Stimulated activated memory B cell treated with anti-CD40 and anti-IgM and Interleukin-4, amounts not matched to agents 10 μg/mL and 1 μg/mL and 100 μg/mL, for 72 hours (primary cell): Measurements from ENCODE around the gene SLC22A17.

Experiments used
- ATAC-seq: fragments of 150-1000 bp; cut with Tn5 transposase; 2 replicates; pipeline ENCODE4 v1.10.0; 2021
- H3K27ac Mint-ChIP-seq: one replicate; pipeline ENCODE4 v1.8.0; 2022; ENCODE audit warnings: mild to moderate bottlenecking, mixed read lengths
- H3K27me3 Mint-ChIP-seq: one replicate; pipeline ENCODE4 v1.8.0; 2022; ENCODE audit warnings: mixed read lengths
- H3K36me3 Mint-ChIP-seq: one replicate; pipeline ENCODE4 v1.8.0; 2022; ENCODE audit warnings: mixed read lengths
- H3K4me1 Mint-ChIP-seq: one replicate; pipeline ENCODE4 v1.8.0; 2022; ENCODE audit warnings: mixed read lengths
- H3K4me3 Mint-ChIP-seq: one replicate; pipeline ENCODE4 v1.8.0; 2022; ENCODE audit warnings: mild to moderate bottlenecking, moderate library complexity, mixed read lengths
- H3K9me3 Mint-ChIP-seq: one replicate; pipeline ENCODE4 v1.8.0; 2022; ENCODE audit warnings: mixed read lengths

Gene SLC22A17

GRCh38 chr14:23319746-23320583 is 32.7 kb downstream of the SLC22A17 start:
- Mint-ChIP-seq H3K27ac (peak overlapping the region; percentile 96), H3K4me1 (peaks cover 31% of the 10 kb centered on the region), H3K4me3 (peak overlapping the region; percentile 85), H3K9me3 (peaks cover 8% of the 10 kb centered on the region), H3K27me3 (no peaks in the 10 kb centered on the region), H3K36me3 (peaks cover 32% of the 10 kb centered on the region)
- no peak for ATAC-seq

GRCh38 chr14:23316300-23316699 is 36.4 kb downstream of the SLC22A17 start:
- Mint-ChIP-seq H3K4me1 (peaks cover 14% of the 10 kb centered on the region), H3K9me3 (peaks cover 8% of the 10 kb centered on the region), H3K4me3 (no peak overlapping the region), H3K27me3 (no peaks in the 10 kb centered on the region), H3K27ac (no peak overlapping the region), H3K36me3 (peaks cover 19% of the 10 kb centered on the region)
- no peak for ATAC-seq

- H3K36me3 Mint-ChIP-seq = peaks cover 22% of the 10 kb centered on the region
- peaks cover 41% of the 10 kb centered on the region for H3K4me1 Mint-ChIP-seq
- H3K27me3 Mint-ChIP-seq = no peaks in the 10 kb centered on the region
- no peaks in the 10 kb centered on the region for H3K9me3 Mint-ChIP-seq
- no peak for ATAC-seq
- H3K4me3 Mint-ChIP-seq = no peak overlapping the region
- no peak overlapping the region for H3K27ac Mint-ChIP-seq
Measured at GRCh38 chr14:23310546-23310945, 42.1 kb downstream of the SLC22A17 start.

GRCh38 chr14:23308721-23309445 is 43.8 kb downstream of the SLC22A17 start:
- no peak for ATAC-seq
- Mint-ChIP-seq H3K9me3 (no peaks in the 10 kb centered on the region), H3K27ac (peak overlapping the region; percentile 86), H3K27me3 (no peaks in the 10 kb centered on the region), H3K4me3 (no peak overlapping the region), H3K4me1 (peaks cover 41% of the 10 kb centered on the region), H3K36me3 (peaks cover 22% of the 10 kb centered on the region)

- no peaks in the 10 kb centered on the region for H3K9me3 Mint-ChIP-seq
- peaks cover 41% of the 10 kb centered on the region for H3K4me1 Mint-ChIP-seq
- ATAC-seq = no peak
- H3K27me3 Mint-ChIP-seq = no peaks in the 10 kb centered on the region
- peak overlapping the region; percentile 86 for H3K27ac Mint-ChIP-seq
- peaks cover 22% of the 10 kb centered on the region for H3K36me3 Mint-ChIP-seq
- peak overlapping the region; percentile 78 for H3K4me3 Mint-ChIP-seq
Measured at GRCh38 chr14:23307687-23308644, 44.7 kb downstream of the SLC22A17 start.

- H3K27ac Mint-ChIP-seq = peak overlapping the region; percentile 86
- ATAC-seq = no peak
- H3K36me3 Mint-ChIP-seq = peaks cover 17% of the 10 kb centered on the region
- no peaks in the 10 kb centered on the region for H3K9me3 Mint-ChIP-seq
- H3K4me1 Mint-ChIP-seq = peaks cover 45% of the 10 kb centered on the region
- peak overlapping the region; percentile 78 for H3K4me3 Mint-ChIP-seq
- no peaks in the 10 kb centered on the region for H3K27me3 Mint-ChIP-seq
Measured at GRCh38 chr14:23307146-23307530, 45.5 kb downstream of the SLC22A17 start.

- Mint-ChIP-seq H3K36me3 (peaks cover 16% of the 10 kb centered on the region), H3K4me1 (peaks cover 45% of the 10 kb centered on the region), H3K4me3 (peak within 1 kb of the TSS; percentile 78), H3K27me3 (no peaks in the 10 kb centered on the region), H3K27ac (peak within 1 kb of the TSS; percentile 86), H3K9me3 (no peaks in the 10 kb centered on the region)
- peak; percentile 21 for ATAC-seq
Measured at GRCh38 chr14:23306412-23307145, 46.1 kb downstream of the SLC22A17 start, which contains the start of gene BCL2L2. Gene BCL2L2, plus strand, starts transcription at chr14:23306833. Its CDS starts 935 bp downstream, at chr14:23307768.

- Mint-ChIP-seq H3K4me1 (peaks cover 44% of the 10 kb centered on the region), H3K36me3 (no peaks in the 10 kb centered on the region), H3K9me3 (no peaks in the 10 kb centered on the region), H3K27me3 (no peaks in the 10 kb centered on the region), H3K4me3 (peak within 1 kb of the TSS; percentile 92), H3K27ac (peak within 1 kb of the TSS; percentile 91)
- ATAC-seq = peak; percentile 65
Measured at GRCh38 chr14:23302290-23303225, 50.1 kb downstream of the SLC22A17 start, which contains the start of gene PPP1R3E. Gene PPP1R3E, minus strand, starts transcription at chr14:23302859. Its CDS starts 283 bp downstream, at chr14:23302576.

GRCh38 chr14:23301969-23302289 is 50.8 kb downstream of the SLC22A17 start:
- no peaks in the 10 kb centered on the region for H3K27me3 Mint-ChIP-seq
- ATAC-seq = peak; percentile 44
- H3K4me1 Mint-ChIP-seq = peaks cover 37% of the 10 kb centered on the region
- H3K27ac Mint-ChIP-seq = peak overlapping the region; percentile 91
- H3K4me3 Mint-ChIP-seq = peak overlapping the region; percentile 92
- H3K36me3 Mint-ChIP-seq = peaks cover 2% of the 10 kb centered on the region
- no peaks in the 10 kb centered on the region for H3K9me3 Mint-ChIP-seq

GRCh38 chr14:23301288-23301968 is 51.3 kb downstream of the SLC22A17 start:
- Mint-ChIP-seq H3K4me1 (peaks cover 33% of the 10 kb centered on the region), H3K36me3 (peaks cover 7% of the 10 kb centered on the region), H3K27ac (peak overlapping the region; percentile 91), H3K9me3 (no peaks in the 10 kb centered on the region), H3K4me3 (peak overlapping the region; percentile 95), H3K27me3 (no peaks in the 10 kb centered on the region)
- peak; percentile 93 for ATAC-seq

- Mint-ChIP-seq H3K4me1 (peaks cover 27% of the 10 kb centered on the region), H3K4me3 (peak overlapping the region; percentile 95), H3K27ac (peak overlapping the region; percentile 91), H3K27me3 (no peaks in the 10 kb centered on the region), H3K9me3 (no peaks in the 10 kb centered on the region), H3K36me3 (peaks cover 7% of the 10 kb centered on the region)
- no peak for ATAC-seq
Measured at GRCh38 chr14:23300687-23301223, 51.9 kb downstream of the SLC22A17 start.

- Mint-ChIP-seq H3K27me3 (no peaks in the 10 kb centered on the region), H3K4me3 (peak overlapping the region; percentile 95), H3K27ac (peak overlapping the region; percentile 91), H3K4me1 (peaks cover 27% of the 10 kb centered on the region), H3K9me3 (no peaks in the 10 kb centered on the region), H3K36me3 (peaks cover 7% of the 10 kb centered on the region)
- ATAC-seq = no peak
Measured at GRCh38 chr14:23299986-23300686, 52.6 kb downstream of the SLC22A17 start.
